Measurements from ENCODE around the gene SAFB. TPM values are rescaled to one million over a fixed set of nuclear protein-coding genes. Genes with fewer than 3 reads are reported as not detected.
A peak's percentile ranks its signal among the peaks of the same experiment; 100 is the strongest.

The SAFB gene
- polyA plus RNA-seq, 1 of the 3 experiments (the other 2 are of a cell fraction): 90.0 TPM

GRCh38 chr19:5591476-5591875 is 31.4 kb upstream of the SAFB start:
- H3K36me3 ChIP-seq (replicated peaks in 1 of 2; ENCODE audit: control insufficient read depth in 1 of 2, insufficient read depth in 2 of 2, low read length in 1 of 2): peaks cover 9 to 87% of the 10 kb centered on the region in 2 experiments
- TF ChIP-seq NRF1 (IDR thresholded peaks at IDR 0.05; ENCODE audit: low read depth, low read length): no peak
- TF ChIP-seq REST (IDR thresholded peaks at IDR 0.05; ENCODE audit: low read depth, low read length): no peak
- no peak for TF ChIP-seq TCF12 (IDR thresholded peaks at IDR 0.05)
- TF ChIP-seq TAF1 (IDR thresholded peaks at IDR 0.05; ENCODE audit: borderline replicate concordance, low read depth, low read length): no peak
- no peak for TF ChIP-seq SIN3A (IDR thresholded peaks at IDR 0.05; ENCODE audit: borderline replicate concordance, low read depth, low read length)
- TF ChIP-seq CHD2 (IDR thresholded peaks at IDR 0.05; ENCODE audit: low read length, partially characterized antibody): no peak
- no peak for TF ChIP-seq GABPA (IDR thresholded peaks at IDR 0.05; ENCODE audit: low read depth)
- ChIA-PET POLR2A (no interaction called here), CTCF (no interaction called here)
- H3K9ac ChIP-seq: no peak overlapping the region
- WGBS (ENCODE audit: low lambda C conversion rate): 93% methylated on average over 12 of the region's 17 CpGs
- no peak overlapping the region for H2AFZ ChIP-seq (ENCODE audit: low read depth)
- no peaks in the 10 kb centered on the region for H3K9me3 ChIP-seq
- H3K4me1 ChIP-seq (ENCODE audit: control insufficient read depth in 1 of 2, insufficient read depth in 2 of 2, low read depth in 1 of 2, low read length in 1 of 2): peaks cover 0 to 9% of the 10 kb centered on the region in 2 experiments; a peak in 1 of 4 replicates
- no peak for DNase-seq
- no peaks in the 10 kb centered on the region for H3K79me2 ChIP-seq (ENCODE audit: insufficient read depth)
- no peak overlapping the region for H3K4me3 ChIP-seq (ENCODE audit: low read depth in 2 of 2, low read length in 1 of 2)
- H3K27me3 ChIP-seq (ENCODE audit: insufficient read depth): no peaks in the 10 kb centered on the region
- H4K20me1 ChIP-seq (ENCODE audit: insufficient read depth): no peaks in the 10 kb centered on the region
- no peak overlapping the region for H3K4me2 ChIP-seq
- H3K27ac ChIP-seq (ENCODE audit: low read depth in 2 of 2, low read length in 1 of 2): no peak overlapping the region
- H3F3A ChIP-seq (replicated peaks; ENCODE audit: insufficient read depth): no peaks in the 10 kb centered on the region
- no peaks in the 10 kb centered on the region for H3K9me2 ChIP-seq

GRCh38 chr19:5592531-5593342 is 30.1 kb upstream of the SAFB start:
- H3K36me3 ChIP-seq (replicated peaks in 1 of 2; ENCODE audit: control insufficient read depth in 1 of 2, insufficient read depth in 2 of 2, low read length in 1 of 2): peaks cover 17 to 87% of the 10 kb centered on the region in 2 experiments
- whole genome bisulfite sequencing (ENCODE audit: low lambda C conversion rate): 86% methylated on average over 22 of the region's 24 CpGs
- no peaks in the 10 kb centered on the region for H3K79me2 ChIP-seq (ENCODE audit: insufficient read depth)
- TF ChIP-seq JUND (IDR thresholded peaks at IDR 0.05): no peak
- TF ChIP-seq SMC3 (IDR thresholded peaks at IDR 0.05; ENCODE audit: low read depth, low read length): no peak
- TF ChIP-seq ELF1 (IDR thresholded peaks at IDR 0.05): no peak
- TF ChIP-seq TCF12 (IDR thresholded peaks at IDR 0.05): no peak
- TF ChIP-seq EP300 (IDR thresholded peaks at IDR 0.05; ENCODE audit: borderline replicate concordance in 1 of 2, low read depth in 1 of 2, low read length in 1 of 2): no peak
- TF ChIP-seq REST (IDR thresholded peaks at IDR 0.05; ENCODE audit: low read depth, low read length): no peak
- no peak for TF ChIP-seq PBX3 (IDR thresholded peaks at IDR 0.05)
- TF ChIP-seq IRF3 (IDR thresholded peaks at IDR 0.05; ENCODE audit: low read depth, low read length): no peak
- no peak for TF ChIP-seq RFX5 (IDR thresholded peaks at IDR 0.05; ENCODE audit: low read length)

More at GRCh38 chr19:5592531-5593342, 30.1 kb upstream of the SAFB start:
- Histone ChIP-seq H3K27ac (ENCODE audit: low read depth in 2 of 2, low read length in 1 of 2) (peak overlapping the region in 1 of 2 experiments; percentile 39; a peak in 1 of 4 replicates), H3K4me1 (ENCODE audit: control insufficient read depth in 1 of 2, insufficient read depth in 2 of 2, low read depth in 1 of 2, low read length in 1 of 2) (peaks cover 0 to 9% of the 10 kb centered on the region in 2 experiments; a peak in 1 of 4 replicates), H3K27me3 (ENCODE audit: insufficient read depth) (no peaks in the 10 kb centered on the region), H3K4me3 (ENCODE audit: low read depth in 2 of 2, low read length in 1 of 2) (no peak overlapping the region), H3K9me2 (no peaks in the 10 kb centered on the region), H3K9me3 (no peaks in the 10 kb centered on the region), H4K20me1 (ENCODE audit: insufficient read depth) (no peaks in the 10 kb centered on the region), H3K4me2 (no peak overlapping the region), H2AFZ (ENCODE audit: low read depth) (no peak overlapping the region), H3K9ac (no peak overlapping the region), H3F3A (replicated peaks; ENCODE audit: insufficient read depth) (no peaks in the 10 kb centered on the region)
- CTCF ChIA-PET: interaction anchor here (0.8 to 1.6 kb wide), 4 partner anchors 19 to 95 kb away, joined by 3 to 6 read pairs (median 4); no protein-coding TSS in a partner anchor
- peak; percentile 51 for DNase-seq
- POLR2A ChIA-PET: no interaction called here
